ENCODE data around the gene RRP36.

GRCh38 chr6:42973926-42974325, 47.5 kb upstream of the RRP36 start:
- TF ChIP-seq, protein P1, sequence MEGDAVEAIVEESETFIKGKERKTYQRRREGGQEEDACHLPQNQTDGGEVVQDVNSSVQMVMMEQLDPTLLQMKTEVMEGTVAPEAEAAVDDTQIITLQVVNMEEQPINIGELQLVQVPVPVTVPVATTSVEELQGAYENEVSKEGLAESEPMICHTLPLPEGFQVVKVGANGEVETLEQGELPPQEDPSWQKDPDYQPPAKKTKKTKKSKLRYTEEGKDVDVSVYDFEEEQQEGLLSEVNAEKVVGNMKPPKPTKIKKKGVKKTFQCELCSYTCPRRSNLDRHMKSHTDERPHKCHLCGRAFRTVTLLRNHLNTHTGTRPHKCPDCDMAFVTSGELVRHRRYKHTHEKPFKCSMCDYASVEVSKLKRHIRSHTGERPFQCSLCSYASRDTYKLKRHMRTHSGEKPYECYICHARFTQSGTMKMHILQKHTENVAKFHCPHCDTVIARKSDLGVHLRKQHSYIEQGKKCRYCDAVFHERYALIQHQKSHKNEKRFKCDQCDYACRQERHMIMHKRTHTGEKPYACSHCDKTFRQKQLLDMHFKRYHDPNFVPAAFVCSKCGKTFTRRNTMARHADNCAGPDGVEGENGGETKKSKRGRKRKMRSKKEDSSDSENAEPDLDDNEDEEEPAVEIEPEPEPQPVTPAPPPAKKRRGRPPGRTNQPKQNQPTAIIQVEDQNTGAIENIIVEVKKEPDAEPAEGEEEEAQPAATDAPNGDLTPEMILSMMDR (IDR thresholded peaks at IDR 0.05): no peak
- TF ChIP-seq EZH2 (IDR thresholded peaks at IDR 0.05): no peak

All from neural progenitor cell (in vitro differentiated cells).